22Rv1 (cell line): Measurements from ENCODE around the gene MRAP.

Experiments
- H3K27ac ChIP-seq: fragments of 450-650 bp; 2 replicates; pipeline ENCODE4 v1.5.1; 2017
- ZFX ChIP-seq: fragments of 450-650 bp; IDR thresholded peaks from 2 replicates; pipeline ENCODE4 v1.6.1; 2017; ENCODE audit warnings: antibody characterized with exemption, borderline replicate concordance
- TF ChIP-seq, protein P1 (sequence below): fragments of 450-650 bp; IDR thresholded peaks from 2 replicates; pipeline ENCODE4 v1.5.1; 2017; ENCODE audit warnings: mild to moderate bottlenecking

Gene MRAP

DNA sequence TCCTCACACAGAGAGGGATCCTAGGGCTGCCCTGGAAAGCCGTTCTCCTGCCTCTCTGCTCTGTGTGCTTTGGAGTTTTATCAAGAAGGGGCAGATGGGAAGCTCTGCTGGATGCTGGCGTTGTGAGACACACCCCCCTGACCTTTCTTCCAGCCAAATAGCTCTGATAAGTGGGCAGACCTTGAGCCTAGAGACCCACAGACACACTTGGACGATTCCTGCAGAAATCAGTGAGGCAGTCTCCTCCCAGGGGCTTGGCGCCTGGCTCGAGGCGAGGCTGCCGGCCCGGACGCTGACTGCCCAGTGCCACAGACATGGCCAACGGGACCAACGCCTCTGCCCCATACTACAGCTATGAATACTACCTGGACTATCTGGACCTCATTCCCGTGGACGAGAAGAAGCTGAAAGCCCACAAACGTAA lies at the start of gene MRAP:
Gene MRAP, plus strand, starts transcription at position 198 of the 424 bp plus-strand sequence. Its CDS starts 117 bp downstream, at position 315.
- no peak within 1 kb of the TSS for H3K27ac ChIP-seq
- no peak for TF ChIP-seq ZFX
- TF ChIP-seq, protein P1, sequence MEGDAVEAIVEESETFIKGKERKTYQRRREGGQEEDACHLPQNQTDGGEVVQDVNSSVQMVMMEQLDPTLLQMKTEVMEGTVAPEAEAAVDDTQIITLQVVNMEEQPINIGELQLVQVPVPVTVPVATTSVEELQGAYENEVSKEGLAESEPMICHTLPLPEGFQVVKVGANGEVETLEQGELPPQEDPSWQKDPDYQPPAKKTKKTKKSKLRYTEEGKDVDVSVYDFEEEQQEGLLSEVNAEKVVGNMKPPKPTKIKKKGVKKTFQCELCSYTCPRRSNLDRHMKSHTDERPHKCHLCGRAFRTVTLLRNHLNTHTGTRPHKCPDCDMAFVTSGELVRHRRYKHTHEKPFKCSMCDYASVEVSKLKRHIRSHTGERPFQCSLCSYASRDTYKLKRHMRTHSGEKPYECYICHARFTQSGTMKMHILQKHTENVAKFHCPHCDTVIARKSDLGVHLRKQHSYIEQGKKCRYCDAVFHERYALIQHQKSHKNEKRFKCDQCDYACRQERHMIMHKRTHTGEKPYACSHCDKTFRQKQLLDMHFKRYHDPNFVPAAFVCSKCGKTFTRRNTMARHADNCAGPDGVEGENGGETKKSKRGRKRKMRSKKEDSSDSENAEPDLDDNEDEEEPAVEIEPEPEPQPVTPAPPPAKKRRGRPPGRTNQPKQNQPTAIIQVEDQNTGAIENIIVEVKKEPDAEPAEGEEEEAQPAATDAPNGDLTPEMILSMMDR, result no peak

DNA sequence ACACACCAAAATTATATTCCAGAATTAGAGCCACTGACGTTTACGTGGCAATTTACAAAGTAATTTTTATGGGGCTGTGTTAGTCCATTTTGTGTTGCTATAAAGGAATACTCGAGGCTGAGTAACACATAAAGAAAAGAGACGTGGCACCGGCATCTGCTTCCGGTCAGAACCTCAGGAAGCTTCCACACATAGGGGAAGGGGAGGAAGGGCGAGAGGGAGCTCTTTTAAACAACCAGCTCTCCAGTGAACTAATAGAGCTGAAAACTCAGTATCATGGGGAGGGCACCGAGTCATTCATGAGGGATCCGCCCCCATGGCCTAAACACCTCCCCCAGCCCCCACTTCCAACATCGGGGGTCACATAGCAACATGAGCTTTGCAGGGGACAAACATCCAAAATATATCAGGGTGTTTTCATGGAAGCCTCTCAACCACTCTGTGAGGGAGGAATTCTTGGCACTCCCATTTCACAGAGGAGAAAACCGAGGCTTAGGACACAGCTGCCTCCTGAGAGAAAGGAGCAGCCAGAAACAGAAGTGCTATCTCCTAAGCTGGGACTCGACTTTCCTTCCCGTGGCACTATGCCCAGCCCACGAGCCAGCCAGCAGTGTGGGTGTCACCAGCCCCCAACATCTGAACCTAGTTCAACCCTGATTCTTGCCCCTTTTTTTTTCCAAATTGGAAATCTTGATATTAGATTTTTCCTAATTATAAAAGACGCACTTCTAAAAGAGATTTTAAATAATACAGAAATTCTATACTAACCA lies 49.0 kb upstream of the MRAP start:
- no peak overlapping the region for H3K27ac ChIP-seq
- TF ChIP-seq ZFX, result no peak
- TF ChIP-seq, protein P1, result no peak

DNA sequence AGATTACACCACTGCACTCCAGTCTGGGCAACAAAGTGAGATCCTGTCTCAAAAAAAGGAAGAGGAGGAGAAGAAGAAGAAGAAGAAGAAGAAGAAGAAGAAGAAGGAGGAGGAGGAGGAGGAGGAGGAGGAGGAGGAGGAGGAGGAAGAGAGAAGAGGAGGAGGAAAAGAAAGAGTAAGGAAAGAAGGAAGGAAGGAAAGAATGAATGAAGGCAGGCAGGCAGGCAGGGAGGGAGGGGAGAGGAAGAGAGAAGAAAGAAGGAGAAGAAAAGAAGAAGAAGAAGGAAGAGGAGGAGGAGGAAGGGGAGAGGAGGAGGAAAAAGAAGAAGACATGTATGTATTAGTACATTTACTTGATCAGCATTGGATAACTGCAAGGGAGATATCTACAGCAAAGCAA lies 46.5 kb upstream of the MRAP start:
- H3K27ac ChIP-seq, result no peak overlapping the region
- TF ChIP-seq, protein P1, result no peak
- no peak for TF ChIP-seq ZFX

DNA sequence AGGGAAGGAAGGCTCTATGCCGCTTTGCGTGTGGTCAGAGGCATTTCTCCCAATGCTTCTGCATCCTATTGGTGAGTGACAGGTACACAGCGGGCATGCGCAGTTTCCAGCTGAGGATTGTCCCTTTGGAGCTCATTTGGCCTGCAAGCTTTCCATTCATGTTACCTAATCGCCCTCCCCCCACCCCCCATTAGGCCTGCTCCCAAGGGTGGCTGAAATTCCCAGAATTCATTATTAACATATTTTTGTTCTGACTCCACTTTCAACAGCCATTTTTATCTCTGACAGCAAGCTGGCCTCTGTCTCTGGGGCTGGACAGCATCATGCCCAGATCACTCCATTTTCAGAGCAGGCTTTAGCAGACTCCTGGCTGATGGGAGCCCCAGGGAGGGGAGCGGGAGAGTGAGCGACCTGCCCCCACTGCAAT lies 45.4 kb upstream of the MRAP start:
- TF ChIP-seq, protein P1, result no peak
- TF ChIP-seq ZFX, result no peak

DNA sequence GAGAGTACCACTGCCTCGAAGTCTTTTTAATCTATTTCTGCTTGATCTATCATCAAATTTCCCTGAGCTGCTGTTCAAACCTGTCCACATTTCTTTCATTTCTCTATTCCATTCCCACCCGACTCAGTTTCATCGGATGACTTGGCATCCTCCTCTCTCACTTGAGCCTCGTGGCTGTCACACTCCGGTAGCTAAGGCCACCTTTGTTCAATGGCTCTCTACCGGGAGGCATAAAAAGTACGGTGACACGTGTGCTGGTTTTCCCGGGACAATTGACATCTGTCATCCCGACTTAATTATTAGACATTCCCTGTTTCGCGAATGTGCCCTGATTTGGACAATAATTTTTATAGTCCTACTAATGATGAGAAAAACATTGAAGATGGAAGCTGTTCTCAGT lies 42.4 kb upstream of the MRAP start:
- H3K27ac ChIP-seq, result no peak overlapping the region
- TF ChIP-seq ZFX, result no peak
- TF ChIP-seq, protein P1, result no peak

More for the DNA sequence above, 45.4 kb upstream of the MRAP start:
- no peak overlapping the region for H3K27ac ChIP-seq

DNA sequence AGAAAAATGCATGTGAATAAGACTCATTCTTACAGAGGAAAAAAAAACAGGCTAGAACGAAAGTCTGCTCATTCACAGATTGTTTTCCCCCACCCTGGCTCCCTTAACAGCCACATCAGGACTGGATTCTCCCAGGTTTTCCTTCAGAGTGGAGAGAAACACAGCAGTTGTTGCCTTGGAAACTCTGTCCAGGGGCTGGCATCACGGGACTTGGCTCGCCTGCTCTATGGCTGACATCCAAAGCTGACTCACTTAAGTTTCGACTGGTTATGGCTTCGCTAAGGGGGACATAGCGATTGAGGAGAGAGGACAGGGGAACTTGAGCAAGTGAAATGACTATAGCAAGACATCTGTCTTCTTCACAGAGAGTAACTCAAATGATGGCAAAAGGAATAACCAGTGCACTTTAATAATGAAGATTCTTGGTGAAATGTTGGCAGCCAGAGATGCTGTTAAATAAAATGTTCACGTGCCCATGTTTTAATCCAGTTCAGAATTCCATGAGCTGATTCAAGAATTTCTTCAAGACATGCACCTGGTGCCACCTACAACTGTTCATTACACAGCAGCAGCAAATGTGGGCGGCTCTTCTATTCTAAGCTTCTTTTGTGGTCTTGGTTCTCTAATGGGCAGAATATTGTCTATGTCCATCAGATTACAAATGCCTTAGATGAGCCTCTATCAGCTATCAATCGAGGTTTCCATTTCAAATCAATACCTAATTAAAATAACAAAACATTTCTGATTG lies 41.6 kb upstream of the MRAP start:
- no peak for TF ChIP-seq ZFX
- TF ChIP-seq, protein P1, result no peak
- H3K27ac ChIP-seq, result no peak overlapping the region
